ENCODE measurements around the gene TDRD5. TPM values are rescaled to one million over a fixed set of nuclear protein-coding genes. Genes with fewer than 3 reads are reported as not detected.

The TDRD5 gene
- total RNA-seq, 1 donor from 2014 or later, result not detected

- H3K27ac Mint-ChIP-seq (ENCODE audit: unreplicated experiment), result peak overlapping the region; percentile 39
- H3K4me1 Mint-ChIP-seq (ENCODE audit: low read depth), result peaks cover 11% of the 10 kb centered on the region
- H3K36me3 Mint-ChIP-seq (ENCODE audit: low read depth), result no peaks in the 10 kb centered on the region
- no peaks in the 10 kb centered on the region for H3K9me3 Mint-ChIP-seq (ENCODE audit: low read depth)
- H3K4me3 Mint-ChIP-seq (ENCODE audit: unreplicated experiment), result no peak overlapping the region
- H3K27me3 Mint-ChIP-seq (ENCODE audit: low read depth), result no peaks in the 10 kb centered on the region
- no peak for TF ChIP-seq CTCF (IDR thresholded peaks at IDR 0.05)
- no peak for DNase-seq (ENCODE audit: low spot score)
Observed at GRCh38 chr1:179550746-179551682, 40.6 kb upstream of the TDRD5 start.

DNA sequence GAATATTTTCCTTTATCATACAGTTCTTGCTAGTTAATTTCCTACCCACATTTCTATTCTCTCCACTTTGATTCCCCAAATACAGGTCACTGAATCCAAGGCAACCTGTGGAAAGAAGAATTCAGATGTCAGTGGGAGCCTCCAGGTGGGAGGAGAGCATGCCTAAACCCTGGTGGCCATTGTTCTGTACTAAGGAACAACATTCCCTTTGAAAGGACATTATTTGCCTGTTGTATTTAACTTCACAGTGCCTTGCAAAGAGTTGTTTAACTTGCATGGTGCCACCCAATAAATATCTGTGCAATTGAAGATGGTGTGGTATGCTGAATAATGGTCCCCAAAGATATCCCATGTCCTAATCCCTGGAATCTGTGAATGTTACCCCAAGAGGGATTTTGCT lies 37.2 kb upstream of the TDRD5 start:
- peaks cover 3% of the 10 kb centered on the region for H3K27me3 Mint-ChIP-seq (ENCODE audit: low read depth)
- H3K4me3 Mint-ChIP-seq (ENCODE audit: unreplicated experiment), result no peak overlapping the region
- H3K36me3 Mint-ChIP-seq (ENCODE audit: low read depth), result no peaks in the 10 kb centered on the region
- no peak overlapping the region for H3K27ac Mint-ChIP-seq (ENCODE audit: unreplicated experiment)
- H3K4me1 Mint-ChIP-seq (ENCODE audit: low read depth), result peaks cover 11% of the 10 kb centered on the region
- no peak for TF ChIP-seq CTCF (IDR thresholded peaks at IDR 0.05)
- H3K9me3 Mint-ChIP-seq (ENCODE audit: low read depth), result no peaks in the 10 kb centered on the region
- DNase-seq (ENCODE audit: low spot score), result no peak

- no peak for DNase-seq (ENCODE audit: low spot score)
- no peak for TF ChIP-seq CTCF (IDR thresholded peaks at IDR 0.05)
- Mint-ChIP-seq H3K4me3 (ENCODE audit: unreplicated experiment) (no peak overlapping the region), H3K27ac (ENCODE audit: unreplicated experiment) (no peak overlapping the region), H3K9me3 (ENCODE audit: low read depth) (no peaks in the 10 kb centered on the region), H3K27me3 (ENCODE audit: low read depth) (peaks cover 3% of the 10 kb centered on the region), H3K36me3 (ENCODE audit: low read depth) (no peaks in the 10 kb centered on the region), H3K4me1 (ENCODE audit: low read depth) (no peaks in the 10 kb centered on the region)
Observed at GRCh38 chr1:179558078-179558477, 33.6 kb upstream of the TDRD5 start.

- no peak for DNase-seq (ENCODE audit: low spot score)
- Mint-ChIP-seq H3K27ac (ENCODE audit: unreplicated experiment) (no peak within 1 kb of the TSS), H3K9me3 (ENCODE audit: low read depth) (no peaks in the 10 kb centered on the region), H3K4me1 (ENCODE audit: low read depth) (no peaks in the 10 kb centered on the region), H3K27me3 (ENCODE audit: low read depth) (peaks cover 61% of the 10 kb centered on the region), H3K36me3 (ENCODE audit: low read depth) (no peaks in the 10 kb centered on the region), H3K4me3 (ENCODE audit: unreplicated experiment) (no peak within 1 kb of the TSS)
- no peak for TF ChIP-seq CTCF (IDR thresholded peaks at IDR 0.05)
Observed at GRCh38 chr1:179575497-179576314, 15.9 kb upstream of the TDRD5 start, which contains the start of gene NPHS2. Gene NPHS2 (minus strand): TSS chr1:179575948. CDS start chr1:179575864, 84 bp downstream.

DNA sequence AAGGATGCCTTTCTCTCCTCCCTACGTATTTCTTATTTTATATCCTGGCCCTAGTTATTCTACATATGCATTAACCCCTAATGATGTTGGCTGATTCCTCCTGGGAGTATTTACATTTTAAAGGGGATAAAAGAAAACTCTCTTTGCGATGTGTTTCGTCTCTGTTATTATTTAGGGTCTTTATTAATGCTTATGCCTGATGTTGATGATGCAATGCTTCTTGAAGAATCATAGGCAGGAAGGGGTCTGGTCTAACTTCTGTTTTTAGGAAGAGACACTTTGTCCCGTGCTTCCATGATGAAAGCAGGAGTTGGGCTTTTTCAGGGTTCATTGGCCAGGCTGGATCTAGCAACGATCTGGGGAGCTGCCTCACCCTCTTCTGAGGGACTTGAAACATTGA lies 15.1 kb upstream of the TDRD5 start:
- no peaks in the 10 kb centered on the region for H3K9me3 Mint-ChIP-seq (ENCODE audit: low read depth)
- no peak for DNase-seq (ENCODE audit: low spot score)
- no peaks in the 10 kb centered on the region for H3K4me1 Mint-ChIP-seq (ENCODE audit: low read depth)
- H3K27me3 Mint-ChIP-seq (ENCODE audit: low read depth), result peaks cover 61% of the 10 kb centered on the region
- H3K27ac Mint-ChIP-seq (ENCODE audit: unreplicated experiment), result no peak overlapping the region
- H3K4me3 Mint-ChIP-seq (ENCODE audit: unreplicated experiment), result no peak overlapping the region
- TF ChIP-seq CTCF (IDR thresholded peaks at IDR 0.05), result no peak
- H3K36me3 Mint-ChIP-seq (ENCODE audit: low read depth), result no peaks in the 10 kb centered on the region

All from chondrocyte (in vitro differentiated cells).